Measurements from ENCODE around the gene CHAD. TPM values are rescaled to one million over a fixed set of nuclear protein-coding genes. Genes with fewer than 3 reads are reported as not detected.

Gene CHAD
- total RNA-seq, 2 experiments from 2014 or later: not detected

DNA sequence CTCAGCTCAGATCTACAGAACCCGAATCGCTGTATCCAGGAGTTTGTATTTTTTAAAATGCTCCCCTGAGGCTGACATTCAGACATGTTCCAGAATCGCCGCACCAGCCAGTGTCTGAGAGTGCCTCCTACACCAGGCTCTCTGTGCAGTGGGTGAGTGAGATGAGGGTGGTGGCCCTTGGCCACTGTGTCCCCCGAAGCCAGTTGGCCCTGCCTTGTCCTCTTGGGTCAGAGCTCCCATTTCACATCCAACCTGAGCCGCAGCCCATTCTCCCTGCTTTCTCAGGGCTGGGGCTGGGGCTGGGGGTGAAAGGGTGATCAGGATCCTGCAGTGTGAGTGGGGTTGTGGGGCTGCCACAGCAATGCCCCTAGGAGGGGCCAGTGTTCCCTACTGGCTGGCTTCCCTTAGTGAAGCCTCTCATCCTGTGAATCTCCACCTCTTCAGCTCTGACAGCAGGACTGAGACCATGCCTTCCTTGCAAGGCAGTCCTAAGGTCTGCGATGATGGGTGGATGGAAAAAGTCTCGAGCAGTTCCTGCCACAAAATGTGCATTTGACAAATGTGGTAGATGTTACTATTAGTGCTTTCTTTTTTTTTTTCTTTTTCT, 26.6 kb upstream of the CHAD start:
- DNase-seq (no peak), ATAC-seq (no peak)
- CTCF ChIA-PET: interaction anchor here (1.4 kb wide), 1 partner anchor 12 kb away, joined by 6 read pairs; no protein-coding TSS in a partner anchor
- Mint-ChIP-seq H3K4me3 (no peak overlapping the region), H3K36me3 (ENCODE audit: low read depth) (no peaks in the 10 kb centered on the region), H3K9me3 (no peaks in the 10 kb centered on the region), H3K27me3 (no peaks in the 10 kb centered on the region), H3K4me1 (ENCODE audit: low read depth) (no peaks in the 10 kb centered on the region), H3K27ac (no peak overlapping the region)
- TF ChIP-seq, protein P1, sequence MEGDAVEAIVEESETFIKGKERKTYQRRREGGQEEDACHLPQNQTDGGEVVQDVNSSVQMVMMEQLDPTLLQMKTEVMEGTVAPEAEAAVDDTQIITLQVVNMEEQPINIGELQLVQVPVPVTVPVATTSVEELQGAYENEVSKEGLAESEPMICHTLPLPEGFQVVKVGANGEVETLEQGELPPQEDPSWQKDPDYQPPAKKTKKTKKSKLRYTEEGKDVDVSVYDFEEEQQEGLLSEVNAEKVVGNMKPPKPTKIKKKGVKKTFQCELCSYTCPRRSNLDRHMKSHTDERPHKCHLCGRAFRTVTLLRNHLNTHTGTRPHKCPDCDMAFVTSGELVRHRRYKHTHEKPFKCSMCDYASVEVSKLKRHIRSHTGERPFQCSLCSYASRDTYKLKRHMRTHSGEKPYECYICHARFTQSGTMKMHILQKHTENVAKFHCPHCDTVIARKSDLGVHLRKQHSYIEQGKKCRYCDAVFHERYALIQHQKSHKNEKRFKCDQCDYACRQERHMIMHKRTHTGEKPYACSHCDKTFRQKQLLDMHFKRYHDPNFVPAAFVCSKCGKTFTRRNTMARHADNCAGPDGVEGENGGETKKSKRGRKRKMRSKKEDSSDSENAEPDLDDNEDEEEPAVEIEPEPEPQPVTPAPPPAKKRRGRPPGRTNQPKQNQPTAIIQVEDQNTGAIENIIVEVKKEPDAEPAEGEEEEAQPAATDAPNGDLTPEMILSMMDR (IDR thresholded peaks at IDR 0.05): no peak
- POLR2A ChIA-PET: interaction anchor here (1.1 kb wide), 1 partner anchor 11 kb away, joined by 3 read pairs; no protein-coding TSS in a partner anchor
- intact Hi-C loops (cut with micrococcal nuclease): no loop called here

DNA sequence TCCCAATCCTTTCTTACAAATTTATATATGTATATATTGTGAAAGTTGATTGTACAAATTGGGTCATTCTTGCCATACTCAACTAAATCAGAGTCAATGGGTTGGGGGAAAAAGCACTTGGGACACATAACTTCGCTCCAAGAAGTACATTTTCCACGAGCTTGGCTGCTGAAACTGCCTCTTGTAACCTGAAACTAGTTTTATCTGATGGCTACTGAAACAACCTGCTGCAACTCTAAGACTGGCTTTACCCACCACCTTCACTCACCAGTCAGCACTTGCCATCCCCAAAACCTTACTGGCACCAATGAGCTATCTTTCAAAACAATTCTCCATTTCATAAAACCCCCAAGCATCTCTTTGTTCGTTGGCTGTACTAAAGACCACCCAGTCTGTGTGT, 25.1 kb upstream of the CHAD start:
- Mint-ChIP-seq H3K36me3 (ENCODE audit: low read depth) (no peaks in the 10 kb centered on the region), H3K27ac (no peak overlapping the region), H3K9me3 (no peaks in the 10 kb centered on the region), H3K27me3 (no peaks in the 10 kb centered on the region), H3K4me1 (ENCODE audit: low read depth) (no peaks in the 10 kb centered on the region), H3K4me3 (no peak overlapping the region)
- CTCF ChIA-PET: interaction anchor here (0.8 to 2.0 kb wide), 5 partner anchors 7 to 18 kb away, joined by 3 to 8 read pairs (median 4); partner anchors contain the start of gene RSAD1
- intact Hi-C loops (cut with micrococcal nuclease): no loop called here
- no peak for ATAC-seq
- no peak for DNase-seq
- POLR2A ChIA-PET: interaction anchor here (1.0 kb wide), 1 partner anchor 11 kb away, joined by 3 read pairs; no protein-coding TSS in a partner anchor
- TF ChIP-seq, protein P1 (IDR thresholded peaks at IDR 0.05): no peak

GRCh38 chr17:50492214-50492613, 23.5 kb upstream of the CHAD start:
- ATAC-seq (no peak), DNase-seq (no peak)
- ChIA-PET CTCF (interaction anchor here (0.7 to 2.0 kb wide), 4 partner anchors 9 to 573 kb away, joined by 3 to 8 read pairs (median 4); partner anchors contain the start of gene RSAD1), POLR2A (no interaction called here)
- Mint-ChIP-seq H3K9me3 (no peaks in the 10 kb centered on the region), H3K4me3 (no peak overlapping the region), H3K36me3 (ENCODE audit: low read depth) (no peaks in the 10 kb centered on the region), H3K27ac (no peak overlapping the region), H3K4me1 (ENCODE audit: low read depth) (no peaks in the 10 kb centered on the region), H3K27me3 (no peaks in the 10 kb centered on the region)
- TF ChIP-seq, protein P1 (IDR thresholded peaks at IDR 0.05): no peak
- intact Hi-C loops (cut with micrococcal nuclease): no loop called here

DNA sequence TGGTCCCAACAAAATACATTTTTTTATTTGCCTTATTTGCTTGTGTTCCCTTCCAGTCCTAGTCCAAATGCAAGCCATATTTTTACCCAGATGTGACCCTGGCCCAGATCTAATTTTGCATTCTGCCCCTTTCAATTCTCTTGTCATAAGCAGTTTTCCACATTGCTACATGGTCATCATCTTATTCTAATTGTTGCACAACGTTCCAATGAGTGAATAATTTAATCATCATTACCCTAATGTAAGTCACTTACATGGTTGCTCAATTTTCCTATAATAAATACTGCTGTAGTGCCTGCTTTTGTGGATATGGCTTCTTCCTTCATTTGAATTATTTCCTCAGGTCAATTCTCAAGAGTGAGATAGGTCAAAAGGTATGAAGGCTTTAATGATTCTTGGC, 22.8 kb upstream of the CHAD start:
- Mint-ChIP-seq H3K36me3 (ENCODE audit: low read depth) (no peaks in the 10 kb centered on the region), H3K27ac (no peak overlapping the region), H3K9me3 (no peaks in the 10 kb centered on the region), H3K4me3 (no peak overlapping the region), H3K27me3 (no peaks in the 10 kb centered on the region), H3K4me1 (ENCODE audit: low read depth) (no peaks in the 10 kb centered on the region)
- ChIA-PET POLR2A (no interaction called here), CTCF (interaction anchor here (1.4 kb wide), 1 partner anchor 93 kb away, joined by 3 read pairs; no protein-coding TSS in a partner anchor)
- DNase-seq (no peak), ATAC-seq (no peak)
- intact Hi-C loops (cut with micrococcal nuclease): no loop called here
- TF ChIP-seq, protein P1 (IDR thresholded peaks at IDR 0.05): no peak

GRCh38 chr17:50488880-50489279, 20.2 kb upstream of the CHAD start:
- H3K4me3 Mint-ChIP-seq: no peak overlapping the region
- peaks cover 5% of the 10 kb centered on the region for H3K36me3 Mint-ChIP-seq (ENCODE audit: low read depth)
- intact Hi-C loops (cut with micrococcal nuclease): loop anchor here (10.0 kb wide), 1 partner anchor 136 kb away; no protein-coding TSS in a partner anchor
- DNase-seq (no peak), ATAC-seq (no peak)
- ChIA-PET POLR2A (interaction anchor here (0.6 kb wide), 1 partner anchor 76 kb away, joined by 4 read pairs; no protein-coding TSS in a partner anchor), CTCF (interaction anchor here (1.0 to 7.7 kb wide), 2 partner anchors 15 to 139 kb away, joined by 3 to 57 read pairs; no protein-coding TSS in a partner anchor)
- H3K9me3 Mint-ChIP-seq: no peaks in the 10 kb centered on the region
- H3K4me1 Mint-ChIP-seq (ENCODE audit: low read depth): no peaks in the 10 kb centered on the region
- TF ChIP-seq, protein P1 (IDR thresholded peaks at IDR 0.05): no peak
- H3K27ac Mint-ChIP-seq: no peak overlapping the region
- H3K27me3 Mint-ChIP-seq: no peaks in the 10 kb centered on the region
